HL-60/S4 treated with phorbol 12-myristate 13-acetate at 8.2 ng/mL for 4 days and 3 days (cell line): ENCODE measurements around the gene SHH.

Source experiments
- in situ Hi-C: fragments of 300-500 bp; cut with MboI; formaldehyde crosslinking; loops from 2 replicates; pipeline ENCODE4 v1.15.0; 2022; ENCODE audit warnings: low sequenced_read_pairs

Gene SHH

GRCh38 chr7:155796381-155797261, 15.6 kb downstream of the SHH start:
- in situ Hi-C loops, result no loop called here

- in situ Hi-C loops, result no loop called here
These were observed 16.3 kb downstream of the SHH start for GRCh38 chr7:155795951-155796350.

GRCh38 chr7:155795401-155795800, 16.9 kb downstream of the SHH start:
- in situ Hi-C loops, result no loop called here

GRCh38 chr7:155794196-155794595, 18.1 kb downstream of the SHH start:
- in situ Hi-C loops, result no loop called here

GRCh38 chr7:155793720-155794119, 18.5 kb downstream of the SHH start:
- in situ Hi-C loops, result no loop called here

GRCh38 chr7:155792999-155793560, 19.2 kb downstream of the SHH start:
- in situ Hi-C loops, result no loop called here

GRCh38 chr7:155792315-155792960, 19.8 kb downstream of the SHH start:
- in situ Hi-C loops, result no loop called here

GRCh38 chr7:155791836-155792235, 20.4 kb downstream of the SHH start:
- in situ Hi-C loops, result no loop called here

- in situ Hi-C loops, result no loop called here
These were observed 21.0 kb downstream of the SHH start for GRCh38 chr7:155791214-155791737.

GRCh38 chr7:155790666-155791065, 21.6 kb downstream of the SHH start:
- in situ Hi-C loops, result no loop called here

GRCh38 chr7:155789001-155789725, 23.1 kb downstream of the SHH start:
- in situ Hi-C loops, result no loop called here

- in situ Hi-C loops, result no loop called here
These were observed 23.7 kb downstream of the SHH start for GRCh38 chr7:155788616-155789000.

- in situ Hi-C loops, result no loop called here
These were observed 25.0 kb downstream of the SHH start for GRCh38 chr7:155787171-155787851.

GRCh38 chr7:155786491-155786890, 25.8 kb downstream of the SHH start:
- in situ Hi-C loops, result no loop called here

- in situ Hi-C loops, result no loop called here
These were observed 26.7 kb downstream of the SHH start for GRCh38 chr7:155785536-155785935.

- in situ Hi-C loops, result no loop called here
These were observed 29.8 kb downstream of the SHH start for GRCh38 chr7:155782466-155782865.

- in situ Hi-C loops, result no loop called here
These were observed 30.8 kb downstream of the SHH start for GRCh38 chr7:155781433-155781832.

GRCh38 chr7:155780884-155781283, 31.4 kb downstream of the SHH start:
- in situ Hi-C loops, result no loop called here

- in situ Hi-C loops, result no loop called here
These were observed 33.9 kb downstream of the SHH start for GRCh38 chr7:155778349-155778748.

- in situ Hi-C loops, result no loop called here
These were observed 35.7 kb downstream of the SHH start for GRCh38 chr7:155776606-155777005.

GRCh38 chr7:155775691-155776090, 36.6 kb downstream of the SHH start:
- in situ Hi-C loops, result no loop called here
